NB4 (cell line): ENCODE results near the gene GGT6.

ENCODE experiments used
- MYC ChIP-seq: IDR thresholded peaks from 2 replicates; pipeline ENCODE4 v1.6.1; 2011; ENCODE audit warnings: low read depth, low read length
- POLR2A ChIP-seq: IDR thresholded peaks from 2 replicates; pipeline ENCODE4 v1.6.1; 2011; ENCODE audit warnings: mild to moderate bottlenecking; ENCODE audit not compliant: insufficient read length; ENCODE audit errors: extremely low read depth
- TF ChIP-seq, protein P1 (sequence below): IDR thresholded peaks from 2 replicates; pipeline ENCODE4 v1.6.1; 2011; ENCODE audit warnings: low read depth, low read length
- TF ChIP-seq, protein P2 (sequence below): IDR thresholded peaks from one replicate; pipeline ENCODE4 v1.5.1; 2012; ENCODE audit warnings: low read depth, low read length

DNA sequence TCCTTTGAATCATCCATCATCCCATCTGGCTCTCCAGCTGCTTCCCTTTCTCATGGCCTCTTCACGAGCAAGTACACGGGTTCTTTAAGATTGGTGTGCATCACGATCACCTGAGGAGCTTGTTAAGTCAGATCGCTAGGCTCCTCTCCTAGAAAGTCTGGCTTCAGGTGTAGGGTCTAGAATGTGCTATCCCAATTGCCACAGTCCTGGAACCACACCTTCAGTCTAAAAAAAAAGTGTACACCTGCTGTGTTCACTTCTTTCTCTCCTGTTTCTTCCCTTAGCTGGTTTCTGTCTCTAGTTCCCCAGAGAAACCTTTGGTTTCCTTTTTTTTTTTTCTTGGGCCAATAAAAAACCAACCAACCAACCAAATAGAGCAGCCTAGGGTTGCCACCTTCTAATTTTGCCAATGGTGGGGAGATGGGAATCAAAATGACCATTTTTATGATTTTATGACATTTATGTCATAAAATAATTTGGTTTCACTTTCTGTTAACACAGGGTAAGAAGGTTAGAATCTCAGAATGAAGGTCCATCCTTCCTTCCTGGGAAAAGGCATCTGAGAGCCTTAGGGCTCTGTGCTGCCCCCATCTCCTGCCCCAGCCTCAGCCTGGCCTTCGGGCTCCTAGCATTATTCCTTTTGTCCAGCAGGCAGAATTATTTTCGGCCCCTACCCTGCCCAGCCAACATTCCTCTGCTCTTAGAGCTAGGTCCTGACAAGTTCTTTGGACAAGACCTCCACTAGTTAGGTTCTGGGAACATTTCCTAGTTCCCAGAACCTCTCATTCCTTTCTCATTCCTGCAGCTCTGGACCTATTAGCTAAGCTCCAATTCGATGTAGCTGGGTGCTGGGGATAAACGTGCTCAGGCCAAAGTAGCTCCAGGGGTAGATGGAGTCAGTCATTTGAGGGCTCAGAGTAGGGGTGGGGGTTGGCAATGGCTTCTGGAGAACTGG, 1.9 kb upstream of the GGT6 start:
- TF ChIP-seq MYC = no peak
- no peak for TF ChIP-seq POLR2A
- TF ChIP-seq, protein P1, sequence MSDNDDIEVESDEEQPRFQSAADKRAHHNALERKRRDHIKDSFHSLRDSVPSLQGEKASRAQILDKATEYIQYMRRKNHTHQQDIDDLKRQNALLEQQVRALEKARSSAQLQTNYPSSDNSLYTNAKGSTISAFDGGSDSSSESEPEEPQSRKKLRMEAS = no peak
- TF ChIP-seq, protein P2, sequence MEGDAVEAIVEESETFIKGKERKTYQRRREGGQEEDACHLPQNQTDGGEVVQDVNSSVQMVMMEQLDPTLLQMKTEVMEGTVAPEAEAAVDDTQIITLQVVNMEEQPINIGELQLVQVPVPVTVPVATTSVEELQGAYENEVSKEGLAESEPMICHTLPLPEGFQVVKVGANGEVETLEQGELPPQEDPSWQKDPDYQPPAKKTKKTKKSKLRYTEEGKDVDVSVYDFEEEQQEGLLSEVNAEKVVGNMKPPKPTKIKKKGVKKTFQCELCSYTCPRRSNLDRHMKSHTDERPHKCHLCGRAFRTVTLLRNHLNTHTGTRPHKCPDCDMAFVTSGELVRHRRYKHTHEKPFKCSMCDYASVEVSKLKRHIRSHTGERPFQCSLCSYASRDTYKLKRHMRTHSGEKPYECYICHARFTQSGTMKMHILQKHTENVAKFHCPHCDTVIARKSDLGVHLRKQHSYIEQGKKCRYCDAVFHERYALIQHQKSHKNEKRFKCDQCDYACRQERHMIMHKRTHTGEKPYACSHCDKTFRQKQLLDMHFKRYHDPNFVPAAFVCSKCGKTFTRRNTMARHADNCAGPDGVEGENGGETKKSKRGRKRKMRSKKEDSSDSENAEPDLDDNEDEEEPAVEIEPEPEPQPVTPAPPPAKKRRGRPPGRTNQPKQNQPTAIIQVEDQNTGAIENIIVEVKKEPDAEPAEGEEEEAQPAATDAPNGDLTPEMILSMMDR = no peak
